Glomerular endothelial cell (primary cell): Measurements from ENCODE around the gene ATF6. TPM values are rescaled to one million over a fixed set of nuclear protein-coding genes. Genes with fewer than 3 reads are reported as not detected.

Source experiments
- DNase-seq: peaks from one replicate; pipeline ENCODE4 v3.0.0-alpha.2; 2011; ENCODE audit warnings: low read depth, low spot score; ENCODE audit errors: extremely low read depth
- total RNA-seq: library from RNA; depleted of rRNA; stranded (reverse); fragments of >200 nt; gene quantifications from 2 replicates; pipeline ENCODE4 v1.2.3, GENCODE V29; 2015

The ATF6 gene
- total RNA-seq, 1 donor from 2014 or later = 48.7 TPM

- DNase-seq = no peak
Measured at GRCh38 chr1:161988413-161988812, 222.3 kb downstream of the ATF6 start.

GRCh38 chr1:161989108-161989507 lies 223.0 kb downstream of the ATF6 start:
- DNase-seq = no peak

GRCh38 chr1:161989786-161990185 lies 223.7 kb downstream of the ATF6 start:
- DNase-seq = no peak

GRCh38 chr1:161993576-161993975 lies 227.5 kb downstream of the ATF6 start:
- DNase-seq = no peak

GRCh38 chr1:161994175-161994668 lies 228.1 kb downstream of the ATF6 start:
- DNase-seq = no peak

- no peak for DNase-seq
Measured at GRCh38 chr1:161997152-161997551, 231.0 kb downstream of the ATF6 start.

GRCh38 chr1:161998811-161999210 lies 232.7 kb downstream of the ATF6 start:
- no peak for DNase-seq

GRCh38 chr1:161999301-162000052 lies 233.4 kb downstream of the ATF6 start:
- no peak for DNase-seq

GRCh38 chr1:162000053-162000420 lies 233.9 kb downstream of the ATF6 start:
- DNase-seq = no peak

- no peak for DNase-seq
Measured at GRCh38 chr1:162003061-162003829, 237.1 kb downstream of the ATF6 start.

- no peak for DNase-seq
Measured at GRCh38 chr1:162003830-162004215, 237.7 kb downstream of the ATF6 start.

GRCh38 chr1:162004441-162004950 lies 238.4 kb downstream of the ATF6 start:
- DNase-seq = no peak

GRCh38 chr1:162006081-162006480 lies 240.0 kb downstream of the ATF6 start:
- DNase-seq = no peak

GRCh38 chr1:162007466-162007865 lies 241.3 kb downstream of the ATF6 start:
- DNase-seq = no peak

GRCh38 chr1:162008799-162009198 lies 242.7 kb downstream of the ATF6 start:
- no peak for DNase-seq

- DNase-seq = no peak
Measured at GRCh38 chr1:162009501-162010174, 243.5 kb downstream of the ATF6 start.

- DNase-seq = no peak
Measured at GRCh38 chr1:162010175-162010506, 244.0 kb downstream of the ATF6 start.

GRCh38 chr1:162011337-162012012 lies 245.4 kb downstream of the ATF6 start:
- DNase-seq = no peak

GRCh38 chr1:162013289-162013688 lies 247.2 kb downstream of the ATF6 start:
- DNase-seq = no peak
